SU-DHL-6 (cell line): Measurements from ENCODE around the gene BTBD16.

Experiments
- EZH2phosphoT487 ChIP-seq: fragments of 200-600 bp; sonication (generic), shearing (Covaris generic); conservative IDR thresholded peaks from 2 replicates; pipeline ENCODE4 v1.6.1; 2018; ENCODE audit warnings: mild to moderate bottlenecking, antibody characterized with exemption, low read length, moderate library complexity, mixed read lengths
- TF ChIP-seq, protein P1 (sequence below): fragments of 200-600 bp; sonication (generic); IDR thresholded peaks from one replicate; pipeline ENCODE4 v1.5.1; 2017; ENCODE audit warnings: antibody characterized with exemption, mild to moderate bottlenecking, low read length, moderate library complexity; ENCODE audit not compliant: insufficient read depth, poor library complexity, severe bottlenecking

DNA sequence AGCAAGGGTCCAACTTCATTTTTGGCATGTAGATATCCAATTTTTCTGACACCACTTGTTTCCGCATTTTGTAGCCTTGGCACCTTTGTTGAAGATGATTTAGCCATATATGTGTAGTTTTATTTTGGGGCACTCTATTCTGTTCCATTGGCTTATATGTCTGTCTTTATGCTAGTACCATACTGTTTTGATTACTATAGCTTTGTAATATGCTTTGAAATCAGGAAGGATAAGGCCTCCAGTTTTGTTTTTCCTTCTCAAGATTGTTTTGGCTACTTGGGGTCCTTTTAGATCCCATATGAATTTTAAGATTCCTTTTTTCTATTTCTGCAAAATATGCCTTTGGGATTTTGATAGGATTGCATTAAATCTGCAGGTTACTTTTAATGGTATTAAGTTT lies 9.5 kb upstream of the BTBD16 start:
- TF ChIP-seq, protein P1, sequence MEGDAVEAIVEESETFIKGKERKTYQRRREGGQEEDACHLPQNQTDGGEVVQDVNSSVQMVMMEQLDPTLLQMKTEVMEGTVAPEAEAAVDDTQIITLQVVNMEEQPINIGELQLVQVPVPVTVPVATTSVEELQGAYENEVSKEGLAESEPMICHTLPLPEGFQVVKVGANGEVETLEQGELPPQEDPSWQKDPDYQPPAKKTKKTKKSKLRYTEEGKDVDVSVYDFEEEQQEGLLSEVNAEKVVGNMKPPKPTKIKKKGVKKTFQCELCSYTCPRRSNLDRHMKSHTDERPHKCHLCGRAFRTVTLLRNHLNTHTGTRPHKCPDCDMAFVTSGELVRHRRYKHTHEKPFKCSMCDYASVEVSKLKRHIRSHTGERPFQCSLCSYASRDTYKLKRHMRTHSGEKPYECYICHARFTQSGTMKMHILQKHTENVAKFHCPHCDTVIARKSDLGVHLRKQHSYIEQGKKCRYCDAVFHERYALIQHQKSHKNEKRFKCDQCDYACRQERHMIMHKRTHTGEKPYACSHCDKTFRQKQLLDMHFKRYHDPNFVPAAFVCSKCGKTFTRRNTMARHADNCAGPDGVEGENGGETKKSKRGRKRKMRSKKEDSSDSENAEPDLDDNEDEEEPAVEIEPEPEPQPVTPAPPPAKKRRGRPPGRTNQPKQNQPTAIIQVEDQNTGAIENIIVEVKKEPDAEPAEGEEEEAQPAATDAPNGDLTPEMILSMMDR: no peak
- TF ChIP-seq EZH2phosphoT487: no peak
